ENCODE measurements around the gene BMAL1.

DNA sequence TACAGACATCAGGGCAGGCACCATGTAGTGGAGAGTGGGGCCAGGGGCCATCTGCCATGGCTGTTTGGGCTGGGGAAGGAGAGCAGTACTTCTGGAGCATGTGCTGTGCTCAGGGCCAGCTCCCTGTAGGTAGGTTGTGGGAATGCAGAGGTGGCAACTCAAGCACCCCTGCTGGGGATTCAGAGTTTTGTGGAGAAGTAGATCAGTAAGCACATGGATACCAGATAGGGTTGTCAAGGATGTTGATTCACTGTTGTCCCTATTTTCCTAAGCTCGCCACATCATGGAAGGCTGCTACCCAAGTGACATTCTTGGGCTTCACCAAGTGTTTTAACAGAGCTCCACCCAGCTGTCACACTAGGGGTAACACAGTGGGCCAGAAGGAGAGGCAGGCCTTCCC is 67.2 kb downstream of the BMAL1 start:
- no peak for TF ChIP-seq POLR2A (IDR thresholded peaks at IDR 0.05; ENCODE audit: low read depth, low read length)
- no peak for TF ChIP-seq SPI1 (IDR thresholded peaks at IDR 0.05; ENCODE audit: low read depth, low read length)

All from GM12891 (cell line).